ENCODE results near the gene SERPINF2.

- TF ChIP-seq EZH2 (IDR thresholded peaks at IDR 0.05; ENCODE audit: borderline replicate concordance, low read depth, low read length, severe bottlenecking), result no peak
- no peak for TF ChIP-seq CTCF (IDR thresholded peaks at IDR 0.05; ENCODE audit: borderline replicate concordance, extremely low read depth, low read length, poor library complexity, severe bottlenecking)
These were observed 31.7 kb upstream of the SERPINF2 start for GRCh38 chr17:1710807-1711553.

Data from DND-41 (cell line).